Peyer's patch (tissue), 4 donors: Measurements from ENCODE around the gene ERLEC1. TPM values are rescaled to one million over a fixed set of nuclear protein-coding genes. Genes with fewer than 3 reads are reported as not detected.

Source experiments
- DNase-seq, 3 donors: peaks; one replicate each; pipeline ENCODE4 v3.0.0-alpha.2; 2017 to 2019
- H3K27ac ChIP-seq, 4 donors: fragments of 200-600 bp; sonication (generic); one replicate each; pipeline ENCODE4 v1.5.1; 2016 to 2019
- H3K27me3 ChIP-seq, 2 donors: fragments of 200-600 bp; sonication (generic); one replicate each; pipeline ENCODE4 v1.5.1; 2019
- H3K36me3 ChIP-seq, 3 donors: fragments of 200-600 bp; sonication (generic); one replicate each; pipeline ENCODE4 v1.5.1; 2016 to 2019
- H3K4me1 ChIP-seq, 4 donors: fragments of 200-600 bp; sonication (generic); one replicate each; pipeline ENCODE4 v1.5.1; 2016 to 2019
- H3K4me3 ChIP-seq, 4 donors: fragments of 200-600 bp; sonication (generic); 1 replicate in 3 of 4; 2 replicates in 1 of 4; pipeline ENCODE4 v1.5.1; 2016 to 2019; ENCODE audit warnings: mild to moderate bottlenecking in 1 of 4
- H3K9me3 ChIP-seq, 4 donors: fragments of 200-600 bp; sonication (generic); one replicate each; pipeline ENCODE4 v1.5.1; 2016 to 2019; ENCODE audit warnings: mild to moderate bottlenecking in 1 of 4
- CTCF ChIP-seq, 6 experiments: fragments of 450-650 bp in 4 of 6; fragments of 200-600 bp in 2 of 6; sonication (generic) in 1 of 6; IDR thresholded peaks; one replicate each; pipeline ENCODE4 v1.5.1; 2017 to 2019; ENCODE audit warnings: antibody characterized with exemption in 6 of 6, mild to moderate bottlenecking in 3 of 6, moderate library complexity in 1 of 6
- POLR2A ChIP-seq, 2 donors: fragments of 450-650 bp; IDR thresholded peaks; one replicate each; pipeline ENCODE4 v1.5.1; 2017; ENCODE audit warnings: antibody characterized with exemption in 2 of 2, mild to moderate bottlenecking in 2 of 2, moderate library complexity in 2 of 2
- total RNA-seq, 4 donors: library from RNA; depleted of rRNA; stranded (reverse); fragments of >200 nt; gene quantifications; one replicate each; pipeline ENCODE4 v1.1.0, GENCODE V29; 2016

Gene ERLEC1
- total RNA-seq, 4 donors from 2014 or later: 28.1 to 69.3 (median 55.4) TPM

GRCh38 chr2:53750041-53750768 is 36.6 kb upstream of the ERLEC1 start:
- no peak overlapping the region for H3K4me3 ChIP-seq
- no peaks in the 10 kb centered on the region for H3K4me1 ChIP-seq
- H3K36me3 ChIP-seq: peaks cover 0 to 19% (median 0%) of the 10 kb centered on the region in 3 donors
- H3K27me3 ChIP-seq: no peaks in the 10 kb centered on the region
- no peak for DNase-seq
- H3K27ac ChIP-seq: no peak overlapping the region
- TF ChIP-seq CTCF (IDR thresholded peaks at IDR 0.05) (no peak), POLR2A (IDR thresholded peaks at IDR 0.05) (no peak)
- no peaks in the 10 kb centered on the region for H3K9me3 ChIP-seq

GRCh38 chr2:53751728-53752127 is 35.1 kb upstream of the ERLEC1 start:
- Histone ChIP-seq H3K9me3 (no peaks in the 10 kb centered on the region), H3K4me3 (no peak overlapping the region), H3K4me1 (no peaks in the 10 kb centered on the region), H3K36me3 (peaks cover 0 to 25% (median 0%) of the 10 kb centered on the region in 3 donors), H3K27me3 (no peaks in the 10 kb centered on the region), H3K27ac (no peak overlapping the region)
- TF ChIP-seq CTCF (IDR thresholded peaks at IDR 0.05) (no peak), POLR2A (IDR thresholded peaks at IDR 0.05) (no peak)
- DNase-seq: no peak

GRCh38 chr2:53752385-53752784 is 34.5 kb upstream of the ERLEC1 start:
- Histone ChIP-seq H3K4me1 (no peaks in the 10 kb centered on the region), H3K9me3 (no peaks in the 10 kb centered on the region), H3K36me3 (peaks cover 0 to 26% (median 0%) of the 10 kb centered on the region in 3 donors), H3K27ac (no peak overlapping the region), H3K27me3 (no peaks in the 10 kb centered on the region), H3K4me3 (no peak overlapping the region)
- no peak for TF ChIP-seq POLR2A (IDR thresholded peaks at IDR 0.05)
- TF ChIP-seq CTCF (IDR thresholded peaks at IDR 0.05): no peak
- DNase-seq: no peak

GRCh38 chr2:53753041-53753440 is 33.8 kb upstream of the ERLEC1 start:
- TF ChIP-seq POLR2A (IDR thresholded peaks at IDR 0.05): no peak
- no peak for TF ChIP-seq CTCF (IDR thresholded peaks at IDR 0.05)
- no peak for DNase-seq

GRCh38 chr2:53755121-53755520 is 31.7 kb upstream of the ERLEC1 start:
- peak in 1 of 3 donors; percentile 54 for DNase-seq

More at GRCh38 chr2:53753041-53753440, 33.8 kb upstream of the ERLEC1 start:
- Histone ChIP-seq H3K36me3 (peaks cover 0 to 20% (median 0%) of the 10 kb centered on the region in 3 donors), H3K27me3 (no peaks in the 10 kb centered on the region), H3K9me3 (no peaks in the 10 kb centered on the region), H3K27ac (no peak overlapping the region), H3K4me3 (no peak overlapping the region), H3K4me1 (no peaks in the 10 kb centered on the region)

More at GRCh38 chr2:53755121-53755520, 31.7 kb upstream of the ERLEC1 start:
- no peaks in the 10 kb centered on the region for H3K27me3 ChIP-seq
- H3K4me3 ChIP-seq: no peak overlapping the region
- H3K9me3 ChIP-seq: no peaks in the 10 kb centered on the region
- peaks cover 0 to 7% (median 0%) of the 10 kb centered on the region in 3 donors for H3K36me3 ChIP-seq
- TF ChIP-seq POLR2A (IDR thresholded peaks at IDR 0.05): no peak
- no peak for TF ChIP-seq CTCF (IDR thresholded peaks at IDR 0.05)
- no peak overlapping the region for H3K27ac ChIP-seq
- H3K4me1 ChIP-seq: no peaks in the 10 kb centered on the region
